ENCODE measurements around the gene FAM187B.

- TF ChIP-seq EZH2phosphoT487 (IDR thresholded peaks at IDR 0.05) (no peak), EZH2 (IDR thresholded peaks at IDR 0.05) (no peak)
- TF ChIP-seq, protein P1, sequence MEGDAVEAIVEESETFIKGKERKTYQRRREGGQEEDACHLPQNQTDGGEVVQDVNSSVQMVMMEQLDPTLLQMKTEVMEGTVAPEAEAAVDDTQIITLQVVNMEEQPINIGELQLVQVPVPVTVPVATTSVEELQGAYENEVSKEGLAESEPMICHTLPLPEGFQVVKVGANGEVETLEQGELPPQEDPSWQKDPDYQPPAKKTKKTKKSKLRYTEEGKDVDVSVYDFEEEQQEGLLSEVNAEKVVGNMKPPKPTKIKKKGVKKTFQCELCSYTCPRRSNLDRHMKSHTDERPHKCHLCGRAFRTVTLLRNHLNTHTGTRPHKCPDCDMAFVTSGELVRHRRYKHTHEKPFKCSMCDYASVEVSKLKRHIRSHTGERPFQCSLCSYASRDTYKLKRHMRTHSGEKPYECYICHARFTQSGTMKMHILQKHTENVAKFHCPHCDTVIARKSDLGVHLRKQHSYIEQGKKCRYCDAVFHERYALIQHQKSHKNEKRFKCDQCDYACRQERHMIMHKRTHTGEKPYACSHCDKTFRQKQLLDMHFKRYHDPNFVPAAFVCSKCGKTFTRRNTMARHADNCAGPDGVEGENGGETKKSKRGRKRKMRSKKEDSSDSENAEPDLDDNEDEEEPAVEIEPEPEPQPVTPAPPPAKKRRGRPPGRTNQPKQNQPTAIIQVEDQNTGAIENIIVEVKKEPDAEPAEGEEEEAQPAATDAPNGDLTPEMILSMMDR (IDR thresholded peaks at IDR 0.05), result no peak
These were observed 11.5 kb downstream of the FAM187B start for GRCh38 chr19:35216833-35217648.

Data from neural progenitor cell (in vitro differentiated cells).